ENCODE measurements around the gene FAM169A. TPM values are rescaled to one million over a fixed set of nuclear protein-coding genes. Genes with fewer than 3 reads are reported as not detected.
A peak's percentile ranks its signal among the peaks of the same experiment; 100 is the strongest.

The FAM169A gene
- total RNA-seq, 5 donors from 2014 or later (not counting 1 experiment from before 2014, with no cell fraction given), result 12.5 to 15.9 (median 12.6) TPM

DNA sequence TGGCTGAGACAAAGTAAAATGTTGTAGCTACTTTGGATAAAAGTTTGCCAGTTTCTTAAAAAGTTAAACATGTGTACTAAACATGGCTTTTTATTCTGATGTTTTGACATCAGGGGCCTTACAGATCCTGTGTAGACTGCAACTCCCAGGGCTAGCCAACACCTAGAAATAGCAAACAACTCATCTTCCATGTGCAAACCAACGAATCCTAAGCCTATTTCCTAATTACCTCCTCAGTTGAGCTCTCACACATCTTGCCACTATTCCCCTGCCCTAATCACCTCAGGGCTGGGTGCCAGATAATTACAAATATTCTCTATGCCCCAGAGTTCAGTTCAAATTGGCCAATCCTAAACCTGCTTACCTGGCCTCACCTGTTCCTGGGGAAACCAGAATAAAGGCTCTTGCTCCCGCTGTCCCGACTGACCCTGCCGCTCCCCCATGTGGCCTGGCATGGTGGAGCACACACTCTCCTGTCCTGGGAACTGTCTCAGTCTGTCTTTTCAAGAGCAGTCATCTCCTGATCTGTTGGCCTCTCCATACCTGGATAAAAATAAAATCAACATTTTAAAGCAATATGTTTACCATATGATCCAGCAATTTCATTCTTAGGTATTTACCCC, 37.1 kb upstream of the FAM169A start:
- no peaks in the 10 kb centered on the region for H3K36me3 Mint-ChIP-seq
- peaks cover 0 to 5% (median 5%) of the 10 kb centered on the region in 3 donors for H3K4me1 Mint-ChIP-seq
- no peaks in the 10 kb centered on the region for H3K4me1 ChIP-seq (ENCODE audit: control insufficient read depth in 1 of 2, extremely low read depth in 1 of 2, insufficient read depth in 2 of 2, low read length in 2 of 2)
- H3K36me3 ChIP-seq (ENCODE audit: control insufficient read depth in 2 of 2, extremely low read depth in 1 of 2, insufficient read depth in 1 of 2, low read length in 1 of 2), result no peaks in the 10 kb centered on the region
- no peaks in the 10 kb centered on the region for H3K9me3 Mint-ChIP-seq
- no peak overlapping the region for H3K27ac ChIP-seq (ENCODE audit: low read length)
- ATAC-seq (replicated peaks in 1 of 4) (peak in 3 of 4 experiments; percentile 53 to 80 (median 66)), DNase-seq (peak in 22 of 35 experiments; percentile 1 to 37 (median 6))
- H3K27me3 ChIP-seq (replicated peaks in 1 of 2; ENCODE audit: control insufficient read depth in 2 of 2, extremely low read depth in 1 of 2, insufficient read depth in 2 of 2, low read length in 1 of 2), result no peaks in the 10 kb centered on the region
- CTCF ChIA-PET, result interaction anchor here in 1 of 2 donors (0.6 kb wide), 1 partner anchor 837 kb away, joined by 6 read pairs; no protein-coding TSS in a partner anchor
- H3K4me3 ChIP-seq (ENCODE audit: control insufficient read depth in 1 of 2, extremely low read depth in 1 of 2, low read length in 1 of 2), result no peak overlapping the region
- no peaks in the 10 kb centered on the region for H3K27me3 Mint-ChIP-seq
- H3K9me3 ChIP-seq, result no peaks in the 10 kb centered on the region
- no peak overlapping the region for H3K27ac Mint-ChIP-seq
- POLR2A ChIA-PET, result no interaction called here
- WGBS (ENCODE audit: insufficient coverage), result 29% methylated on average over 4 of the region's 4 CpGs
- H3K4me3 Mint-ChIP-seq, result no peak overlapping the region

DNA sequence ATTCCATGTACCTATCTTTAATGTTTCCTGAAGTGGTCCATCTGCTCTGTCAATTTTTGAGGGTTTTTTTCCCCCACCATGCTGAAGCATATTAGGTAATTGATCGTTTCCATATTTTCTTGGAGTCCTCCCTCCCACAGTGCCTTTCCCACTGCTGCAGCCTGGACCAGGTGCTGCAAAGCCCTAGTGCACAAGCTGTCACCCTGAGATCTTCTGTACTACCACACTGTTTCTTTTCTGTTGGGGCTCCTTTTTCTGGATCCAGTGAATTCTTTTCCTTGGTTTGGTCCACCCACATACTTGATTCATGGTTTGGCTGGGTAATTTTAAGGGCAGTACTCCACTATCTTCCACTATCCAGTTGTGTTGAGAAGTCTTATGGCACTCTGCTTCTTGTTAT, 30.9 kb upstream of the FAM169A start:
- H3K27ac ChIP-seq (ENCODE audit: low read length), result no peak overlapping the region
- WGBS (ENCODE audit: insufficient coverage), result no CpG with 5 or more reads among the region's 1 CpG
- Mint-ChIP-seq H3K4me3 (no peak overlapping the region), H3K4me1 (no peaks in the 10 kb centered on the region), H3K27me3 (peaks cover 5 to 15% of the 10 kb centered on the region in 2 donors), H3K36me3 (peaks cover 6% of the 10 kb centered on the region), H3K27ac (no peak overlapping the region), H3K9me3 (peaks cover 3 to 7% (median 5%) of the 10 kb centered on the region in 3 donors)
- ATAC-seq (replicated peaks in 1 of 4) (no peak), DNase-seq (no peak)
- no peaks in the 10 kb centered on the region for H3K9me3 ChIP-seq
- H3K4me1 ChIP-seq (ENCODE audit: control insufficient read depth in 1 of 2, extremely low read depth in 1 of 2, insufficient read depth in 2 of 2, low read length in 2 of 2), result no peaks in the 10 kb centered on the region
- no peak overlapping the region for H3K4me3 ChIP-seq (ENCODE audit: control insufficient read depth in 1 of 2, extremely low read depth in 1 of 2, low read length in 1 of 2)
- H3K27me3 ChIP-seq (replicated peaks in 1 of 2; ENCODE audit: control insufficient read depth in 2 of 2, extremely low read depth in 1 of 2, insufficient read depth in 2 of 2, low read length in 1 of 2), result no peaks in the 10 kb centered on the region
- no peaks in the 10 kb centered on the region for H3K36me3 ChIP-seq (ENCODE audit: control insufficient read depth in 2 of 2, extremely low read depth in 1 of 2, insufficient read depth in 1 of 2, low read length in 1 of 2)
- CTCF ChIA-PET, result interaction anchor here (0.6 to 0.7 kb wide), 2 partner anchors 51 to 132 kb away, joined by 4 to 6 read pairs; no protein-coding TSS in a partner anchor
- POLR2A ChIA-PET, result interaction anchor here in 1 of 2 donors (0.6 kb wide), 1 partner anchor 1302 kb away, joined by 5 read pairs; no protein-coding TSS in a partner anchor

DNA sequence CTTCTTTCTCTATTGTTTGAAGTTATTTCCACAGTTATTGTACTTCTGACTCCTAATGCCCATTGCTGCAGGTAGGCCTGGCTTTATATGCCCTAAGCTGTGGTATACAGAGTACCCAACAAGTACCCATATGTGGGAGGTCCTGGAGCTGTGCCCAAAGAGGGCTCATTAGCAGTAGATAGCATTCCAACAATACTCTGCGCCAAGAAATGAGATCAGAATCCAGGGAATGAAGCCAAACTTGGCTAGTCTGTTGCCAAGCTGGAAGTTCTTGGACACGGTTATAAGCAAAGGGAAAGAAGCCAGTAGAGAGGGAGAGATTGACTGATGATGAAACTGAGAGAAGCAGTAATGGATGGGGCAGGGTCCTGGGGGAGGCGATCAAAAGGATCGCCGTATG, 29.7 kb upstream of the FAM169A start:
- Histone ChIP-seq H3K27ac (ENCODE audit: low read length) (no peak overlapping the region), H3K9me3 (no peaks in the 10 kb centered on the region), H3K27me3 (replicated peaks in 1 of 2; ENCODE audit: control insufficient read depth in 2 of 2, extremely low read depth in 1 of 2, insufficient read depth in 2 of 2, low read length in 1 of 2) (no peaks in the 10 kb centered on the region), H3K36me3 (ENCODE audit: control insufficient read depth in 2 of 2, extremely low read depth in 1 of 2, insufficient read depth in 1 of 2, low read length in 1 of 2) (no peaks in the 10 kb centered on the region), H3K4me1 (ENCODE audit: control insufficient read depth in 1 of 2, extremely low read depth in 1 of 2, insufficient read depth in 2 of 2, low read length in 2 of 2) (no peaks in the 10 kb centered on the region), H3K4me3 (ENCODE audit: control insufficient read depth in 1 of 2, extremely low read depth in 1 of 2, low read length in 1 of 2) (no peak overlapping the region)
- DNase-seq (no peak), ATAC-seq (replicated peaks in 1 of 4) (no peak)
- peaks cover 3 to 7% (median 5%) of the 10 kb centered on the region in 3 donors for H3K9me3 Mint-ChIP-seq
- ChIA-PET CTCF (interaction anchor here in 1 of 2 donors (0.6 kb wide), 1 partner anchor 16 kb away, joined by 4 read pairs; no protein-coding TSS in a partner anchor), POLR2A (interaction anchor here in 1 of 2 donors (0.6 kb wide), 1 partner anchor 44 kb away, joined by 3 read pairs; no protein-coding TSS in a partner anchor)
- no peak overlapping the region for H3K27ac Mint-ChIP-seq
- 94% methylated on average over 2 of the region's 5 CpGs for WGBS (ENCODE audit: insufficient coverage)
- H3K36me3 Mint-ChIP-seq, result peaks cover 6% of the 10 kb centered on the region
- H3K27me3 Mint-ChIP-seq, result peaks cover 5 to 15% of the 10 kb centered on the region in 2 donors
- H3K4me1 Mint-ChIP-seq, result no peaks in the 10 kb centered on the region
- no peak overlapping the region for H3K4me3 Mint-ChIP-seq

DNA sequence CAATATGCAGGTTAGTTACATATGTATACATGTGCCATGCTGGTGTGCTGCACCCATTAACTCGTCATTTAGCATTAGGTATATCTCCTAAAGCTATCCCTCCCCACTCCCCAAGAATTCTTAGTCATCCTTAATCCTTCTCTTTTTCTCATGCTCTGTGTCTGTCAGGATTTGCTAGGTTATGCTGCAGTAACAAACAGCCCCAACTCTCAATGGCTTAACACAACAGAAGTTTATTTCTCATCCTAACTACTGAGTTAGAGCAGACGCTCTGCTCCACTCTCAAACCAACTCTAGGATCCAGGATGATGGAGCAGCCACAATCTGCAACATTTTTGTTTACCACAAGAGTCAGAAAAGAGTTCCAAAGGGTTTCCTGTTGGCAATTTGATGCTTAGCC, 28.2 kb upstream of the FAM169A start:
- Histone ChIP-seq H3K27me3 (replicated peaks in 1 of 2; ENCODE audit: control insufficient read depth in 2 of 2, extremely low read depth in 1 of 2, insufficient read depth in 2 of 2, low read length in 1 of 2) (no peaks in the 10 kb centered on the region), H3K4me3 (ENCODE audit: control insufficient read depth in 1 of 2, extremely low read depth in 1 of 2, low read length in 1 of 2) (no peak overlapping the region), H3K27ac (ENCODE audit: low read length) (no peak overlapping the region), H3K4me1 (ENCODE audit: control insufficient read depth in 1 of 2, extremely low read depth in 1 of 2, insufficient read depth in 2 of 2, low read length in 2 of 2) (no peaks in the 10 kb centered on the region), H3K36me3 (ENCODE audit: control insufficient read depth in 2 of 2, extremely low read depth in 1 of 2, insufficient read depth in 1 of 2, low read length in 1 of 2) (no peaks in the 10 kb centered on the region), H3K9me3 (no peaks in the 10 kb centered on the region)
- Mint-ChIP-seq H3K36me3 (peaks cover 6% of the 10 kb centered on the region), H3K9me3 (peaks cover 3 to 7% (median 5%) of the 10 kb centered on the region in 3 donors), H3K27me3 (peaks cover 5 to 20% of the 10 kb centered on the region in 2 donors), H3K27ac (no peak overlapping the region), H3K4me1 (no peaks in the 10 kb centered on the region), H3K4me3 (no peak overlapping the region)
- ChIA-PET CTCF (no interaction called here), POLR2A (no interaction called here)
- ATAC-seq (replicated peaks in 1 of 4) (no peak), DNase-seq (no peak)
- WGBS (ENCODE audit: insufficient coverage), result 100% methylated on average over 1 of the region's 2 CpGs

GRCh38 chr5:74892921-74893320, 26.7 kb upstream of the FAM169A start:
- Mint-ChIP-seq H3K9me3 (peaks cover 3 to 7% (median 5%) of the 10 kb centered on the region in 3 donors), H3K27ac (no peak overlapping the region), H3K27me3 (peaks cover 5 to 23% of the 10 kb centered on the region in 2 donors), H3K4me3 (no peak overlapping the region), H3K4me1 (no peaks in the 10 kb centered on the region), H3K36me3 (peaks cover 6% of the 10 kb centered on the region)
- no peaks in the 10 kb centered on the region for H3K9me3 ChIP-seq
- ChIA-PET CTCF (no interaction called here), POLR2A (no interaction called here)
- H3K27ac ChIP-seq (ENCODE audit: low read length), result no peak overlapping the region
- no peak for DNase-seq
- 100% methylated on average over 1 of the region's 2 CpGs for WGBS (ENCODE audit: insufficient coverage)
- peaks cover 0 to 5% of the 10 kb centered on the region in 2 experiments for H3K27me3 ChIP-seq (replicated peaks in 1 of 2; ENCODE audit: control insufficient read depth in 2 of 2, extremely low read depth in 1 of 2, insufficient read depth in 2 of 2, low read length in 1 of 2)
- no peaks in the 10 kb centered on the region for H3K36me3 ChIP-seq (ENCODE audit: control insufficient read depth in 2 of 2, extremely low read depth in 1 of 2, insufficient read depth in 1 of 2, low read length in 1 of 2)
- H3K4me1 ChIP-seq (ENCODE audit: control insufficient read depth in 1 of 2, extremely low read depth in 1 of 2, insufficient read depth in 2 of 2, low read length in 2 of 2), result peaks cover 0 to 6% of the 10 kb centered on the region in 2 experiments
- no peak for ATAC-seq (replicated peaks in 1 of 4)
- no peak overlapping the region for H3K4me3 ChIP-seq (ENCODE audit: control insufficient read depth in 1 of 2, extremely low read depth in 1 of 2, low read length in 1 of 2)

- no peak overlapping the region for H3K27ac Mint-ChIP-seq
- ChIA-PET CTCF (interaction anchor here in 1 of 2 donors (0.6 kb wide), 1 partner anchor 1494 kb away, joined by 4 read pairs; no protein-coding TSS in a partner anchor), POLR2A (interaction anchor here in 1 of 2 donors (0.6 kb wide), 1 partner anchor 62 kb away, joined by 5 read pairs; no protein-coding TSS in a partner anchor)
- H3K4me3 Mint-ChIP-seq, result no peak overlapping the region
- WGBS (ENCODE audit: insufficient coverage), result no CpG with 5 or more reads among the region's 2 CpGs
- ATAC-seq (replicated peaks in 1 of 4), result no peak
- Histone ChIP-seq H3K4me1 (ENCODE audit: control insufficient read depth in 1 of 2, extremely low read depth in 1 of 2, insufficient read depth in 2 of 2, low read length in 2 of 2) (peaks cover 0 to 6% of the 10 kb centered on the region in 2 experiments), H3K27ac (ENCODE audit: low read length) (no peak overlapping the region), H3K36me3 (ENCODE audit: control insufficient read depth in 2 of 2, extremely low read depth in 1 of 2, insufficient read depth in 1 of 2, low read length in 1 of 2) (no peaks in the 10 kb centered on the region), H3K4me3 (ENCODE audit: control insufficient read depth in 1 of 2, extremely low read depth in 1 of 2, low read length in 1 of 2) (no peak overlapping the region), H3K9me3 (no peaks in the 10 kb centered on the region), H3K27me3 (replicated peaks in 1 of 2; ENCODE audit: control insufficient read depth in 2 of 2, extremely low read depth in 1 of 2, insufficient read depth in 2 of 2, low read length in 1 of 2) (peaks cover 0 to 5% of the 10 kb centered on the region in 2 experiments)
- peaks cover 4% of the 10 kb centered on the region for H3K36me3 Mint-ChIP-seq
- H3K4me1 Mint-ChIP-seq, result no peaks in the 10 kb centered on the region
- H3K9me3 Mint-ChIP-seq, result peaks cover 2 to 4% (median 3%) of the 10 kb centered on the region in 3 donors
- peaks cover 3 to 11% of the 10 kb centered on the region in 2 donors for H3K27me3 Mint-ChIP-seq
- no peak for DNase-seq
Measured at GRCh38 chr5:74889523-74890105, 23.4 kb upstream of the FAM169A start.
